ENCODE results near the gene MACROD2. TPM values are rescaled to one million over a fixed set of nuclear protein-coding genes. Genes with fewer than 3 reads are reported as not detected.

Gene MACROD2
- total RNA-seq, 4 donors from 2014 or later = 4.0 to 14.1 (median 10.4) TPM

DNA sequence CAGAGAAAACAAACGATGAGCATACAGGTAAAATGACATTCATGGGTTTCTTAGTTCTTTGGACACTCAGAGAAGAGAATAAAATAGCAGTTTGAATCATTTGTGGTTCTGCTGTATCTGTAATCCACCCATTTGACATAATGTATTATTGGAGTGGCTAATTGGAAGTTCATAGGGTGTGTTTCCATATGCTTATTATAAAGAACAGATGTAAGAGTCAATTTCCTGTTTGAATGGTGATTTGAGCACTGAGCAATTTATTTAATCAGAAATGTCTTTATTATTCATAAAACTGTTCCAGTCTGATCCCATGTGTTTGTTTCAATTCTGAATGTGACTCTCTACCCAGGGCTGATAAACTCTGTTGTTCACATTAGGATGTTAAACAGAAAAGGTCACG is 1638.8 kb downstream of the MACROD2 start:
- Histone ChIP-seq H3K36me3 (no peaks in the 10 kb centered on the region), H3K9me3 (no peaks in the 10 kb centered on the region), H3K4me1 (no peaks in the 10 kb centered on the region), H3K27ac (no peak overlapping the region), H3K27me3 (no peaks in the 10 kb centered on the region), H3K4me3 (no peak overlapping the region)
- no peak for DNase-seq (ENCODE audit: low spot score in 2 of 2)
- TF ChIP-seq POLR2A (IDR thresholded peaks at IDR 0.05) (no peak), EP300 (IDR thresholded peaks at IDR 0.05) (no peak)
- TF ChIP-seq, protein P1, sequence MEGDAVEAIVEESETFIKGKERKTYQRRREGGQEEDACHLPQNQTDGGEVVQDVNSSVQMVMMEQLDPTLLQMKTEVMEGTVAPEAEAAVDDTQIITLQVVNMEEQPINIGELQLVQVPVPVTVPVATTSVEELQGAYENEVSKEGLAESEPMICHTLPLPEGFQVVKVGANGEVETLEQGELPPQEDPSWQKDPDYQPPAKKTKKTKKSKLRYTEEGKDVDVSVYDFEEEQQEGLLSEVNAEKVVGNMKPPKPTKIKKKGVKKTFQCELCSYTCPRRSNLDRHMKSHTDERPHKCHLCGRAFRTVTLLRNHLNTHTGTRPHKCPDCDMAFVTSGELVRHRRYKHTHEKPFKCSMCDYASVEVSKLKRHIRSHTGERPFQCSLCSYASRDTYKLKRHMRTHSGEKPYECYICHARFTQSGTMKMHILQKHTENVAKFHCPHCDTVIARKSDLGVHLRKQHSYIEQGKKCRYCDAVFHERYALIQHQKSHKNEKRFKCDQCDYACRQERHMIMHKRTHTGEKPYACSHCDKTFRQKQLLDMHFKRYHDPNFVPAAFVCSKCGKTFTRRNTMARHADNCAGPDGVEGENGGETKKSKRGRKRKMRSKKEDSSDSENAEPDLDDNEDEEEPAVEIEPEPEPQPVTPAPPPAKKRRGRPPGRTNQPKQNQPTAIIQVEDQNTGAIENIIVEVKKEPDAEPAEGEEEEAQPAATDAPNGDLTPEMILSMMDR (IDR thresholded peaks at IDR 0.05) = no peak
- WGBS, 2 donors = 93 to 96% methylated on average over 2 of the region's 2 CpGs

DNA sequence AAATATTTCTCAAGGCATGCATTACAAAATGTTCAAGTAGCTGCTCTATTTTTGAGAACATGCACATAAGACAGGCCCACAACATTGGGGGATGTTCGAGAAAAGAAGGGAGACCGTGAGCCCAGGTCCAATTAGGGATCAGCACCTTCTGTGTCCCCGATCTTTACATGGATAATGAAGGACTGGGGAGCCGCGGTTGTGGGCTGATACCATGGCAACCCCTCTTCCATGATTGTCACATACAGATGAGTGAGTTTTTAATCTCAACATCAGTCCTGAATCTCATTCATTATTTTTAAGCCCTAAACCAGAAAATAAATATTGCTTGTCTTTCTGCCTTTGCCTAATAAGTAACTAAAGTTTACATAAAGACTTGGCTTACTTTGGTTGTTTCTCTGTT is 1642.2 kb downstream of the MACROD2 start:
- no peak for DNase-seq (ENCODE audit: low spot score in 2 of 2)
- Histone ChIP-seq H3K9me3 (no peaks in the 10 kb centered on the region), H3K27ac (no peak overlapping the region), H3K36me3 (no peaks in the 10 kb centered on the region), H3K27me3 (no peaks in the 10 kb centered on the region), H3K4me1 (no peaks in the 10 kb centered on the region), H3K4me3 (no peak overlapping the region)
- TF ChIP-seq EP300 (IDR thresholded peaks at IDR 0.05) (no peak), POLR2A (IDR thresholded peaks at IDR 0.05) (no peak)
- TF ChIP-seq, protein P1 (IDR thresholded peaks at IDR 0.05) = no peak
- WGBS, 2 donors = 84 to 88% methylated on average over 5 of the region's 5 CpGs

DNA sequence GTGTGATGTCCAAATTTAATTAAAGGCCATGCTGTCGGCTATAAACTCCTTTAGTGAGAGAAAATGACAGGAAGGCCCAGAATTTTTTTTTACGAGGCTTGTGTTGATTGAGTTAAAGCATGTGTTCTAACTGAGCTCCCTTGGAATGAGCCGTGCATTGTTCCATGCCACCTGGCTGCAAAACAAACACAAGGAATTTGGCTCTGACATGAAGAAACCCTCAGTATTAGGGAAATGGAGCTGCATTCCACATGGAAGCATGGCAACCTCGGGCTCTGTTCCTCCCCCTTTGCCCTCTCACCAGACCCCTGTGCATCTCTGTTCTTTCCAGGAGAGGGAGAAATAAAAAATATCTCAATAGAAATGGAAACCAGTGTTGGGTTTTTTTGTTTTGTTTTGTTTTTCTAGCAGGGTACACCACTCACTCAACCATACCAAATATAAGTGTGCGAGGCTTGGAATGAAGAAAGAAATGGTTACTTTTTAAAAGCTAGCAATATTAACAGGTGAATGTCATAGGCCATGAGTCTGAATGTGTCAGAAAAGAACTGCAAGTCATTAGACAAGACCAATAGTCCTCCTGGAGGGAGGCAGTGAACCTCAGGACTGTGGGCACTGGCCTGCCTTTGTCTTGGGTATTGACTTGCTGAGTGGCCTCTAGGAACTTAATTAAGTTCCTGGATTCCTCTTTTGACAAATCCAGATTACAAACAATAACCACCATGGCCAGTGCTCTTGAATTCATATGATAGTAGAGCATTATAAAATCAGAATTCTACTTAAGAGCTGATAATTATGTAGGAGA is 1642.8 kb downstream of the MACROD2 start:
- H3K36me3 ChIP-seq = no peaks in the 10 kb centered on the region
- WGBS, 2 donors = 56 to 61% methylated on average over 5 of the region's 5 CpGs
- no peak overlapping the region for H3K4me3 ChIP-seq
- DNase-seq (ENCODE audit: low spot score in 2 of 2) = no peak
- no peak overlapping the region for H3K27ac ChIP-seq
- no peaks in the 10 kb centered on the region for H3K27me3 ChIP-seq
- H3K4me1 ChIP-seq = no peaks in the 10 kb centered on the region
- TF ChIP-seq POLR2A (IDR thresholded peaks at IDR 0.05) (no peak), EP300 (IDR thresholded peaks at IDR 0.05) (no peak)
- TF ChIP-seq, protein P1 (IDR thresholded peaks at IDR 0.05) = no peak
- H3K9me3 ChIP-seq = no peaks in the 10 kb centered on the region

DNA sequence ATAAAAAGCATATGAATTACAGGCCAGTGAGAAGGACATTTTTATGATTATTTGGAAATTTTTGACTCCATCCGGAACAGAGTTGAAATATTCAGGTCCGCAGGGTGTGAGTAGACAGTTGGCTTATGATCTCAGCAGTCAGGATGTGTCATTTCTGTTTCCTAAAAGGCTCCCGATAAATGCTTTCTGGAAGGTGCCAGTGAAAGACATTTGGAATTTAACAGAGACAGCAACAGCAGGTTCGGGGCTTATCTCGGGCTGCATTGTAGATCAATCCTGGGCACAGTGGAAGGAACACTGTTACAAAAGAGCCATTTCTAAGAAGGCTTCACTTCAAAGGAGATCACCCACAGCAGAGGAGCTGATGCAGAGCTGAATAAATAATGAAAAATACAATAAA is 1643.5 kb downstream of the MACROD2 start:
- 87 to 94% methylated on average over 5 of the region's 5 CpGs for WGBS, 2 donors
- H3K36me3 ChIP-seq = no peaks in the 10 kb centered on the region
- DNase-seq (ENCODE audit: low spot score in 2 of 2) = no peak
- no peaks in the 10 kb centered on the region for H3K27me3 ChIP-seq
- no peaks in the 10 kb centered on the region for H3K9me3 ChIP-seq
- TF ChIP-seq POLR2A (IDR thresholded peaks at IDR 0.05) = no peak
- no peak for TF ChIP-seq EP300 (IDR thresholded peaks at IDR 0.05)
- TF ChIP-seq, protein P1 (IDR thresholded peaks at IDR 0.05) = no peak
- no peaks in the 10 kb centered on the region for H3K4me1 ChIP-seq
- no peak overlapping the region for H3K27ac ChIP-seq
- H3K4me3 ChIP-seq = no peak overlapping the region

DNA sequence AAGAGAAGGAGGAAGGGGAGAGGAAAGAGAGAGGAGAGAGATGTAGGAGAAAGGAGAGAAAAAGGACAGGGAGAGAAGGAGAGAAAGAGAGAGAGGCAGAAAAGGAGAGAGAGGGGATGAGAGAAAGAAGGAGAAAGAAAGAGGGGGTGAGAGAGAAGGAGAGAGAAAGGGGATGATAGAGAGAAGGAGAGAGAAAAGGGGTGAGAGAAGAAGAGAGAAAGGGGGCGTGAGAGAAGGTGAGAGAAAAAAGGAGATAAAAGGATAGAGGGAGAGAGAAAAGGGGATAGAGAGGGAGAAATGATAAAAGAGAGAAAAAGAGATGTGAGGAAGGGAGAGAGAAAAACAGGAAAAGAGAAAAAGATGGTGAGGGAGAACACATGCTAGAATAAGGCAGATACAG is 1644.5 kb downstream of the MACROD2 start:
- H3K27me3 ChIP-seq = no peaks in the 10 kb centered on the region
- no peak overlapping the region for H3K4me3 ChIP-seq
- H3K27ac ChIP-seq = no peak overlapping the region
- TF ChIP-seq, protein P1 (IDR thresholded peaks at IDR 0.05) = no peak
- TF ChIP-seq POLR2A (IDR thresholded peaks at IDR 0.05) (no peak), EP300 (IDR thresholded peaks at IDR 0.05) (no peak)
- no peaks in the 10 kb centered on the region for H3K36me3 ChIP-seq
- no peaks in the 10 kb centered on the region for H3K9me3 ChIP-seq
- no peaks in the 10 kb centered on the region for H3K4me1 ChIP-seq
- 87 to 88% methylated on average over 1 of the region's 1 CpG for WGBS, 2 donors
- DNase-seq (ENCODE audit: low spot score in 2 of 2) = no peak

All from tibial nerve (tissue), 4 donors.